Nasal cavity respiratory epithelium epithelial cell of viscerocranial mucosa (primary cell): ENCODE data around the gene ZBTB47. TPM values are rescaled to one million over a fixed set of nuclear protein-coding genes. Genes with fewer than 3 reads are reported as not detected.

ENCODE experiments used
- total RNA-seq: library from RNA; depleted of rRNA; stranded (reverse); fragments of >200 nt; gene quantifications from 2 replicates; pipeline ENCODE4 v1.2.3, GENCODE V29; 2014

Gene ZBTB47
- total RNA-seq: 8.2 and 20.6 TPM in 2 replicates

DNA sequence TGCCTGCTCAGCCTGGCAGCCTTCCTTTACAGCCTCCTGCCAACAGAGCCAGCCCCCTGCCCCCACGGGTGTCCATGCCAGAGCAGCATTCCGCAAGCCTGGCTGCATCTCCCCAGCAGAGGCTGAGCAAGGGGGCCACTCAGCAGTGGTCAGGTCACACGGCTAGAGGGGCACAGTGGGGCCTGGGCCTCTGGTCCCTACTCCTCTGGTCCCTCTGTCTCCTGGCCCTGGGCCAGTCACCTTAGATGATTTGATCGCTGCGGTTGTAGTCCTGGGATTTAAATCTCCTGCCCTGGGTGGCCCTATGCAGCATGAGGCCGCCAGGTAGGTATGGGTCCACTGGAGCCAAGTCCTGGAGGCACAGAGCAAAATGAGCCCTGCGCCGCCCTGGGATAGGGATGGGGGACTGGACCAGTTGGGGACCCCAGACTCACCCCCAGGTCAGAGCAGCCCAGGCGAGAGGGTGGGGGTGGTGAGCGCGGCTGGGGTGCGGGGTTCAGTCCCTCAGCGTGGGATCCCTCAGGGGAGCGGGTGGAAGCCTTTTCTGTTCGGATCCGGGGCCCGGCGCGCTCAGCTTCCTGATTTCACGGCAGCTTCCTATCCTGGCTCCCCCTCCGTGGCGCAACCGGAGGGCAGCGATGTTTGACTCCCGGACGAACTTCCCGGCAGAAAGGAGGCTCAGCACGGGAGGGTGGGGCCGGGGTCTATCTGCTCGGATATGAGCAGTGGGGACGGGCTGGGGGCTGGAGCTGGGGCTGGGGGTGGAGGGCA, at the start of gene ZBTB47:
TSS of gene ZBTB47 (plus strand) at position 138 of the 771 bp plus-strand sequence. CDS start 4,659 bp downstream, outside the sequence.

DNA sequence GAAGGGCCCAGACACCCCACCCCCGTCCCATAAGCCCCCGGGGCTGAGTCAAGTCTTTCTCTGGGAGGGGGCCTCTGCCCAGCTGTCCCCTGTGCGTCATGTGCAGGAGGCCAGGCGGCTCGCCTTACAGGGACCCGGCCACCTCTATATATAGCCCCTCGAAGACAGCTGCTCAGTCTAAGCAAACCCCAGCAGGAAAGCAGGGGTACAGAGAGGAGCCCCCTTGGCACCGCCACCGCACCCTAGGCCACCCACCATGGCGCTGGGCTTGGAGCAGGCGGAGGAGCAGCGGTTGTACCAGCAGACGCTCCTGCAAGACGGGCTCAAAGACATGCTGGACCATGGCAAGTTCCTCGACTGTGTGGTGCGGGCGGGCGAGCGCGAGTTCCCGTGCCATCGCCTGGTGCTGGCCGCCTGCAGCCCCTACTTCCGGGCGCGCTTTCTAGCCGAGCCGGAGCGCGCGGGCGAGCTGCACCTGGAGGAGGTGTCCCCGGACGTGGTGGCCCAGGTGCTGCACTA, 31.9 kb downstream of the ZBTB47 start, which contains the start of gene KLHL40:
TSS of gene KLHL40 (plus strand) at position 175 of the 519 bp plus-strand sequence. CDS start at position 257, 82 bp downstream.

DNA sequence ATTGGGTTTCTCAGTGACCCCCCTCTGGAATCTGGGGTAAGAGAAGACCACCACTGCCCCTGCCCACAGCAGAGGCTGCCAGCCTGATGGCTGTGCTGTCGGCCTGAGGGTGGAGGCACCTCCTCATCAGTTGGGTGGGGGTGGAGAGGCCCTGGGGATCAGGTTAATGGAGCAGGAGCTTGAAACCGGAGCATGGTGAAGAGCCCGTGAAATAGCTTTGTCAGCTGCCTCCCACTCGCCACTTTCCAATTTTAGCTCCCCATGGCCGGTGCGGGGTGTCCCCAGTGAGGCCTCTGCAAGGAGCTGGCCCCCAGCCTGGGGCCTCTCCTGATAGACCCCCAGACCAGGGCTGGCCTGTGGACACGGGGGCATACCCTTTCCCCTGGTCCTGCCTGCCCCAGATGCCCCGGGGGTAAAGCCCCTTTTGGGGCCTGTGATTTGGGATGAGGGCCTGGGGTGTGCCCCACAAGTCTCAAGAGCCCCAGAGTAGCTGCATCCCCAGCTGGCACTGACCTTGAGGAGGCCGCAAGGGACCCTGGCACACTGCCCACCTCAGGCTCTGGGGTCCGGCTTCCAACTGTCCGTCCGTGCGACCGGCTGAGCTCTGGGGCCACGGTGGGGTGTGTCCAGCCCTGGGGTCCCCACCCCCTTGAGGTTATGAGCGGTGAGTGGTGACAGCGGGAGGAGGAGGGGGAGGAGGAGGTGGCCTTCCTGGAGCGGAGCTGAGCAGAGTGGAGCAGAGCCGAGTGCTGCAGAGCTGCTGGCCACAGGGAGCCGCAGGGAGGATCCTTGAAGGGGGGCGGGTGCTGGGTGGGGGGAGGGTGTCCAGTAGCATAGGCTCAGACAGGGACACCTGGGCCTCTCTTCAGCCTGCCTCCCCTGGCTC, 48.8 kb downstream of the ZBTB47 start, which contains the start of gene HHATL:
TSS of gene HHATL (minus strand) at position 733 of the 886 bp plus-strand sequence. CDS start 1,972 bp downstream, outside the sequence.

Other genes with a start within 250 kb of the ZBTB47 start
- not detected in 2 replicates for gene LYZL4, start 243.1 kb upstream of the ZBTB47 start, total RNA-seq
- gene VIPR1, start 151.1 kb upstream of the ZBTB47 start, total RNA-seq: 6.2 and 10.1 TPM in 2 replicates
- 50.9 and 52.1 TPM in 2 replicates for gene SEC22C, start 71.7 kb upstream of the ZBTB47 start, total RNA-seq
- 15.2 and 34.2 TPM in 2 replicates for gene SS18L2, start 62.8 kb upstream of the ZBTB47 start, total RNA-seq
- gene NKTR, start 53.0 kb upstream of the ZBTB47 start, total RNA-seq: 27.3 and 48.0 TPM in 2 replicates
- not detected in 2 replicates for gene KLHL40, start 31.8 kb downstream of the ZBTB47 start, total RNA-seq
- not detected in 2 replicates for gene HHATL, start 49.1 kb downstream of the ZBTB47 start, total RNA-seq
- gene CCDC13, start 119.6 kb downstream of the ZBTB47 start, total RNA-seq: 0.68 and 0.71 TPM in 2 replicates
- 180 and 234 TPM in 2 replicates for gene HIGD1A, start 150.8 kb downstream of the ZBTB47 start, total RNA-seq
- 0.68 and 1.6 TPM in 2 replicates for gene ACKR2, start 155.7 kb downstream of the ZBTB47 start, total RNA-seq
- gene CYP8B1, start 222.2 kb downstream of the ZBTB47 start, total RNA-seq: not detected in 2 replicates